Measurements from ENCODE around the gene PHF5A. TPM values are rescaled to one million over a fixed set of nuclear protein-coding genes. Genes with fewer than 3 reads are reported as not detected.

Gene PHF5A
- total and polyA plus RNA-seq, 4 donors, result 15.8 to 31.7 (median 23.2) TPM

GRCh38 chr22:41488596-41489385 is 20.3 kb upstream of the PHF5A start:
- Histone ChIP-seq H3K36me3 (ENCODE audit: control insufficient read depth in 4 of 4, insufficient read depth in 3 of 4, low read depth in 1 of 4, low read length in 3 of 4) (no peaks in the 10 kb centered on the region), H3K9ac (ENCODE audit: low read depth in 1 of 2, low read length in 2 of 2) (no peak overlapping the region), H3K4me1 (ENCODE audit: control insufficient read depth in 4 of 4, insufficient read depth in 4 of 4, low read length in 3 of 4) (peaks cover 2 to 21% (median 12%) of the 10 kb centered on the region in 4 donors), H3K4me3 (ENCODE audit: low read depth in 1 of 3, low read length in 3 of 3) (no peak overlapping the region), H3K27ac (ENCODE audit: low read depth in 1 of 2, low read length in 2 of 2) (no peak overlapping the region), H3K27me3 (ENCODE audit: control insufficient read depth in 4 of 4, insufficient read depth in 4 of 4, low read length in 3 of 4) (no peaks in the 10 kb centered on the region), H3K9me3 (ENCODE audit: control insufficient read depth in 4 of 4, low read length in 3 of 4) (no peaks in the 10 kb centered on the region)
- no peak for DNase-seq (ENCODE audit: low spot score)
- 85% methylated on average over 3 of the region's 3 CpGs for WGBS
- TF ChIP-seq GABPA (IDR thresholded peaks at IDR 0.05 in 1 of 2, conservative IDR thresholded peaks at IDR 0.05 in 1 of 2), result no peak
- TF ChIP-seq HNF4G (IDR thresholded peaks at IDR 0.05), result no peak
- no peak for TF ChIP-seq YY1 (IDR thresholded peaks at IDR 0.05)
- no peak for TF ChIP-seq JUND (IDR thresholded peaks at IDR 0.05)
- TF ChIP-seq ZBTB33 (IDR thresholded peaks at IDR 0.05), result no peak
- TF ChIP-seq MAX (IDR thresholded peaks at IDR 0.05), result no peak
- no peak for TF ChIP-seq ATF3 (IDR thresholded peaks at IDR 0.05)
- TF ChIP-seq HNF4A (conservative IDR thresholded peaks at IDR 0.05), result no peak
- TF ChIP-seq TAF1 (conservative IDR thresholded peaks at IDR 0.05), result no peak
- TF ChIP-seq REST (IDR thresholded peaks at IDR 0.05), result no peak
- no peak for TF ChIP-seq FOXA1 (IDR thresholded peaks at IDR 0.05)
- no peak for TF ChIP-seq NR2F2 (IDR thresholded peaks at IDR 0.05)
- no peak for TF ChIP-seq RXRA (IDR thresholded peaks at IDR 0.05)
- no peak for TF ChIP-seq SP1 (IDR thresholded peaks at IDR 0.05)

- no peaks in the 10 kb centered on the region for H3K36me3 ChIP-seq (ENCODE audit: control insufficient read depth in 4 of 4, insufficient read depth in 3 of 4, low read depth in 1 of 4, low read length in 3 of 4)
- H3K9ac ChIP-seq (ENCODE audit: low read depth in 1 of 2, low read length in 2 of 2), result no peak overlapping the region
- no peak overlapping the region for H3K27ac ChIP-seq (ENCODE audit: low read depth in 1 of 2, low read length in 2 of 2)
- 92% methylated on average over 4 of the region's 4 CpGs for WGBS
- H3K4me1 ChIP-seq (ENCODE audit: control insufficient read depth in 4 of 4, insufficient read depth in 4 of 4, low read length in 3 of 4), result peaks cover 2 to 21% (median 14%) of the 10 kb centered on the region in 4 donors
- no peak overlapping the region for H3K4me3 ChIP-seq (ENCODE audit: low read depth in 1 of 3, low read length in 3 of 3)
- no peaks in the 10 kb centered on the region for H3K9me3 ChIP-seq (ENCODE audit: control insufficient read depth in 4 of 4, low read length in 3 of 4)
- no peaks in the 10 kb centered on the region for H3K27me3 ChIP-seq (ENCODE audit: control insufficient read depth in 4 of 4, insufficient read depth in 4 of 4, low read length in 3 of 4)
- DNase-seq (ENCODE audit: low spot score), result no peak
- TF ChIP-seq RXRA (IDR thresholded peaks at IDR 0.05), result no peak
- TF ChIP-seq FOXA1 (IDR thresholded peaks at IDR 0.05), result no peak
- TF ChIP-seq EGR1 (IDR thresholded peaks at IDR 0.05; ENCODE audit: low read depth in 2 of 2), result no peak
- no peak for TF ChIP-seq GABPA (IDR thresholded peaks at IDR 0.05 in 1 of 2, conservative IDR thresholded peaks at IDR 0.05 in 1 of 2)
- TF ChIP-seq NR2F2 (IDR thresholded peaks at IDR 0.05), result no peak
- no peak for TF ChIP-seq REST (IDR thresholded peaks at IDR 0.05)
These were observed 19.6 kb upstream of the PHF5A start for GRCh38 chr22:41488076-41488475.

All from liver (tissue), 9 donors.